ENCODE measurements around the gene FN1.

Gene FN1

DNA sequence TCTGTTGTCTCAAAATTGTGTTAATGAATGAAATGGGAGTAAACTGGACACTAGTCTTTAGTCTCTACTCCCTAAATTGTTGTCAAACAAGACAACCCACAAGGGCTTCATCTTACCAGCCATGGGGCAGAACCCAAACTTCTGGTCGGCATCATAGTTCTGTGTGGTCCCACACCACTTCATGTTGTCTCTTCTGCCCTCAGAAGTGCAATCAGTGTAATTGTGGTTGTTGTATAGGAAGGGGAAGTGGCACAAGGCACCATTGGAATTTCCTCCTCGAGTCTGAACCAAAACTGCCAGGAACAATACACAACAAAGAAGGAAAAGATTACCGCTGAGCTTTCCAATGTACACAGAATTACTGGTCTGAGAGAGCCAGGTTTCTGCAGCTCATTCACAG is 12.6 kb downstream of the FN1 start:
- TF ChIP-seq POLR2A (IDR thresholded peaks at IDR 0.05; ENCODE audit: low read depth, low read length): no peak
- FAIRE-seq: no peak
- DNase-seq (ENCODE audit: insufficient read length, low spot score): no peak

DNA sequence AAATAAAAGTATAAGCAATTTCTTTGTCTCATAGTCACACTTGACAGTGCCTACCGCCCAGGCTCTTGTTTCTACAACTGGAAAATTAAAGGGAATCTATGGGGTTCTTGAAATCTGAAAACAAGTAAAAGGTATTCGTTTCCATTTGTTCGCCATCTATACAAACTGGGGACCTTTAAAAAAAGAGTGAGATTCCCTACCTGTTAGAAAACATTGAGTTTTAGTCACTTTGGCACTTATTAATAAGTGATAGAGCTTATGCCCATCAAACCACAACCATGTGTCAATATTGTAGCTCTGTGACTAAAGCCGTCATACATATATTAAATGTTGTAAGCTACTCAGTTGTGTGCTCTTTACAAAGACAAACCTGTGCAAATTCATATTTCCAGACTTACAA is 13.2 kb downstream of the FN1 start:
- TF ChIP-seq POLR2A (IDR thresholded peaks at IDR 0.05; ENCODE audit: low read depth, low read length): no peak
- no peak for FAIRE-seq
- no peak for DNase-seq (ENCODE audit: insufficient read length, low spot score)

- FAIRE-seq: no peak
- no peak for DNase-seq (ENCODE audit: insufficient read length, low spot score)
- TF ChIP-seq POLR2A (IDR thresholded peaks at IDR 0.05; ENCODE audit: low read depth, low read length): no peak
Measured at GRCh38 chr2:215421859-215422461, 13.9 kb downstream of the FN1 start.

- FAIRE-seq (no peak), DNase-seq (ENCODE audit: insufficient read length, low spot score) (no peak)
- no peak for TF ChIP-seq POLR2A (IDR thresholded peaks at IDR 0.05; ENCODE audit: low read depth, low read length)
Measured at GRCh38 chr2:215420471-215420935, 15.4 kb downstream of the FN1 start.

DNA sequence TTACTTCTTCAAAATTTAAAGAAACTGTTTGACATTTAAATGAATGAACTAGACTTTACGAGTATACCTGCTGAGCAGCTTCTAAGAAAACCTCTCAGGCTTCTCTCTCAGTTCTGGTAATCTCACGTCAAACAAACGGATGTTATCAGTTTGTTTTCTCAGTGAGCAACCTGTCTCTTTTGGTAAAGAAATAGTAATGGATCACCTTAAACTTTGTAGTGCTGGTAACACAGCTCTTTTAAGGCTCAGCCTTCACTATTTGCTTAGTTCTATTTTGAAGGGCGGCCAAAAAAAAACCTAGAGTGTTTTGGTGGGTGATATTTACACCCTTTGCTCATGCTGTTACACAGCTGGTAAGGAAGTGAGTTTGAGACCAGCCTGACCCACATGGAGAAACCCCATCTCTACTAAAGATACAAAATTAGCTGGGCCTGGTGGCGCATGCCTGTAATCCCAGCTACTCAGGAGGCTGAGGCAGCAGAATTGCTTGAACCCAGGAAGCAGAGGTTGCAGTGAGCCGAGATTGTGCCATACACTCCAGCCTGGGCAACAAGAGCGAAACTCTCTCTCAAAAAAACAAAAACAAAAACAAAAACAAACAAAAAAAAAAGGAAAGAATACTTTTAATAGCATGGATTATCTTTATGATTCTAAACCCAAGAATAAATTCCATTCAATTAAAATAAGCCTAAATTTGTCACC is 15.9 kb downstream of the FN1 start:
- DNase-seq (ENCODE audit: insufficient read length, low spot score) (no peak), FAIRE-seq (no peak)
- no peak for TF ChIP-seq POLR2A (IDR thresholded peaks at IDR 0.05; ENCODE audit: low read depth, low read length)

- no peak for DNase-seq (ENCODE audit: insufficient read length, low spot score)
- no peak for TF ChIP-seq POLR2A (IDR thresholded peaks at IDR 0.05; ENCODE audit: low read depth, low read length)
- FAIRE-seq: no peak
Measured at GRCh38 chr2:215419113-215419512, 16.8 kb downstream of the FN1 start.

GRCh38 chr2:215418064-215418963 is 17.6 kb downstream of the FN1 start:
- DNase-seq (ENCODE audit: insufficient read length, low spot score) (no peak), FAIRE-seq (no peak)
- no peak for TF ChIP-seq POLR2A (IDR thresholded peaks at IDR 0.05; ENCODE audit: low read depth, low read length)

DNA sequence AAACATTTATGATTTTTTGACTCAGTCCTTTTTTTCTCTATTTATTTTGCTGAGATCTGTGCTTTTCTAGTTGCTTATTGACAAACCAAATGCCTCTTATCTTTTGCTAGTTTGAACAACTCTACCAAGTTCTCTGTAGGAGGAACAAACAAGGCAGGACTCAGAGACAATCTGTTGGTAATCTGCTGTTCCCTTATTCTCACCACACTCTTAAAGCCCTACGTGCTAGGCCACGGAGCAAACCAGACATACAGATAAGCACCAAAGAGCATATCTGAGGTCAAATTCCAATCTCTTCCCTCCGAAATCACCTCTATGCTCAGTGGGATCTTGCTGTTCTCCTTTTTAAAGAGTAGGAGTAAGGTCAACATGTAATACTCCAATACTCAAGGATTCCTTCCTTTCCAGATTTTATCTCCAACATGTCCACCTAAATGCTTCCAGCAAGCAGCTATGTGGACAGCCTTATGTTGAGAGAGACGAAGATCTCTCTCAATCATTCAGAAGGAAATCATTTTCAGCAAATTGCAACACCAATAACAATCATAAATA is 18.4 kb downstream of the FN1 start:
- DNase-seq (ENCODE audit: insufficient read length, low spot score) (no peak), FAIRE-seq (no peak)
- no peak for TF ChIP-seq POLR2A (IDR thresholded peaks at IDR 0.05; ENCODE audit: low read depth, low read length)

- DNase-seq (ENCODE audit: insufficient read length, low spot score) (no peak), FAIRE-seq (no peak)
- no peak for TF ChIP-seq POLR2A (IDR thresholded peaks at IDR 0.05; ENCODE audit: low read depth, low read length)
Measured at GRCh38 chr2:215416656-215417055, 19.2 kb downstream of the FN1 start.

- DNase-seq (ENCODE audit: insufficient read length, low spot score) (no peak), FAIRE-seq (no peak)
- TF ChIP-seq POLR2A (IDR thresholded peaks at IDR 0.05; ENCODE audit: low read depth, low read length): no peak
Measured at GRCh38 chr2:215415820-215416577, 19.9 kb downstream of the FN1 start.

DNA sequence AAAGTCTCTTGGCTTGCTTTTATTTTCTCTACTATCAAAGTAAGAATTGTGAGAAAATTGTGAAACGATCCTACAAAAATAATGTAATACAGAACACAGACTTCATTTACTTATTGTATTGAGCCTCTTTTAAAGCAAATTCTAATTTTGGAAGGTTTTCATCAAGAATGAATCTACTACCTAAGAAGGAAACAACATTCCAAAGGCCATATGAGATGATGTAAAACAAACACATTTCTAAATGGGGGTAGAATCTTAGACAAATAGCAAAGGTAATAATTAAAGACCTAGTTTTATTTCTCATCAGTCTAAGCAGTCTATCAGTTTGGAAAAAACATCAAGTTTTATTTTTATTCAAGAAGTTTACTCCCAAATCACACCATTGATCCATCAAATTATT is 20.6 kb downstream of the FN1 start:
- FAIRE-seq (no peak), DNase-seq (ENCODE audit: insufficient read length, low spot score) (no peak)
- no peak for TF ChIP-seq POLR2A (IDR thresholded peaks at IDR 0.05; ENCODE audit: low read depth, low read length)

- TF ChIP-seq POLR2A (IDR thresholded peaks at IDR 0.05; ENCODE audit: low read depth, low read length): no peak
- DNase-seq (ENCODE audit: insufficient read length, low spot score) (no peak), FAIRE-seq (no peak)
Measured at GRCh38 chr2:215414674-215415073, 21.2 kb downstream of the FN1 start.

DNA sequence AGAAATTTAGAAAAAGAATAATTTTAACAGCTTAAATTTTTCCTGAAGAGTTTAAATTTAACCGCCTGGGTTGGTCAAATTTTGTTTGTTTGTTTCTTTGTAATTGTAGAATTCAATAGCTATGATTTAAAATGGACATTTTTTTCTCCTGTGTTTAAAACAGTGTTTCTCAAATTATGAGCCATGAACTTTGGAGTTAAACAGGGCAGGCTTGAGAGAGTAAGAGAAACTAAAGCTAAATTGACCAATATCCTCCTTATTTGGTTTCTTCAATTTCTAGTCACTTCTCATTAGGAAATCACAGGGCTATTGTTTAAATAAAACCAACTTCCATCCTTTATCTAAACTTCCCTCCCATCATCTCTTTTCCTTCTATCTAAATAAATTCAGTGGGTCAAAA is 21.9 kb downstream of the FN1 start:
- DNase-seq (ENCODE audit: insufficient read length, low spot score) (no peak), FAIRE-seq (no peak)
- TF ChIP-seq POLR2A (IDR thresholded peaks at IDR 0.05; ENCODE audit: low read depth, low read length): no peak

DNA sequence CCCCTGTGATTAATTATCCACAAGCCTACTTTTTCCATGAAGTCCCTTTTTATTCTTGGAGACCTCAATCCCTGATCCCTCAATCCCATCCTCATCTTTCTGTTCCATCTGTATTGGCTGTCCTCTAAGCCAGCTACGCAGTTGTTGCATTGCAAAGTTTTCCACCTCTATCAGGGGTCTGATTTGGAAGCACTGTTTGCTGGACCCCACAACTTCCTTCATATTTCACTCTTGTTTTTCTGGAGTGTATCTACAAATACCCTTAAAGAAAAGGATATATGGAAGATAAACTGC is 22.4 kb downstream of the FN1 start:
- FAIRE-seq (no peak), DNase-seq (ENCODE audit: insufficient read length, low spot score) (no peak)
- TF ChIP-seq POLR2A (IDR thresholded peaks at IDR 0.05; ENCODE audit: low read depth, low read length): no peak

All from H54 (cell line).